Esophagus muscularis mucosa (tissue), 4 donors: ENCODE data around the gene SPATA2L. TPM values are rescaled to one million over a fixed set of nuclear protein-coding genes. Genes with fewer than 3 reads are reported as not detected.

ENCODE experiments used
- DNase-seq: peaks from one replicate; pipeline ENCODE4 v3.0.0-alpha.2; 2017; ENCODE audit errors: extremely low spot score
- H3K27ac ChIP-seq, 4 donors: fragments of 200-600 bp; sonication (generic); replicated peaks in 1 of 4; 1 replicate in 3 of 4; 2 replicates in 1 of 4; pipeline ENCODE4 v1.5.1; 2016 to 2019; ENCODE audit warnings: mild to moderate bottlenecking in 1 of 4
- H3K27me3 ChIP-seq, 4 donors: fragments of 200-600 bp; sonication (generic); one replicate each; pipeline versions ENCODE4 v1.5.1 to v1.6.0; 2016 to 2019
- H3K36me3 ChIP-seq, 4 donors: fragments of 200-600 bp; sonication (generic); one replicate each; pipeline ENCODE4 v1.5.1; 2016 to 2019
- H3K4me1 ChIP-seq, 4 donors: fragments of 200-600 bp; sonication (generic); one replicate each; pipeline ENCODE4 v1.5.1; 2016 to 2019
- H3K4me3 ChIP-seq, 4 donors: fragments of 200-600 bp; sonication (generic); 1 replicate in 2 of 4; 2 replicates in 2 of 4; pipeline ENCODE4 v1.5.1; 2016 to 2019; ENCODE audit warnings: mild to moderate bottlenecking in 4 of 4, moderate library complexity in 1 of 4
- H3K9me3 ChIP-seq, 4 donors: fragments of 200-600 bp; sonication (generic); 1 replicate in 3 of 4; 2 replicates in 1 of 4; pipeline ENCODE4 v1.5.1; 2016 to 2019
- EP300 ChIP-seq: sonication (generic); formaldehyde crosslinking; IDR thresholded peaks from one replicate; pipeline ENCODE4 v1.6.1; 2017; ENCODE audit warnings: antibody characterized with exemption
- POLR2A ChIP-seq: fragments of 450-650 bp; IDR thresholded peaks from one replicate; pipeline ENCODE4 v1.6.1; 2017; ENCODE audit warnings: antibody characterized with exemption, moderate library complexity, mild to moderate bottlenecking, low read depth
- POLR2AphosphoS5 ChIP-seq, 2 donors: sonication (generic); formaldehyde crosslinking; IDR thresholded peaks; one replicate each; pipeline ENCODE4 v1.6.1; 2017; ENCODE audit warnings: antibody characterized with exemption in 2 of 2
- WGBS: methylation state at CpG from one replicate; pipeline ENCODE4 v1.1.5; 2018; 5-methylcytosine and 5-hydroxymethylcytosine counted together
- intact Hi-C: fragments of 100-400 bp; cut with DNase I; formaldehyde crosslinking; loops from one replicate; pipeline ENCODE4 v1.15.1; 2023
- total RNA-seq, 4 donors: library from RNA; depleted of rRNA; stranded (reverse); fragments of >200 nt; gene quantifications; one replicate each; pipeline versions ENCODE4 v1.1.0 to v1.2.1, GENCODE V29; 2016
- TF ChIP-seq, protein P1 (sequence below), 3 experiments: fragments of 200-600 bp in 2 of 3; fragments of 450-650 bp in 1 of 3; sonication (generic) in 2 of 3; IDR thresholded peaks; one replicate each; pipeline ENCODE4 v1.5.1; 2017 to 2019; ENCODE audit warnings: antibody characterized with exemption in 3 of 3, mild to moderate bottlenecking in 2 of 3, moderate library complexity in 1 of 3

Gene SPATA2L
- total RNA-seq, 4 donors from 2014 or later, result 10.8 to 32.0 (median 21.9) TPM

DNA sequence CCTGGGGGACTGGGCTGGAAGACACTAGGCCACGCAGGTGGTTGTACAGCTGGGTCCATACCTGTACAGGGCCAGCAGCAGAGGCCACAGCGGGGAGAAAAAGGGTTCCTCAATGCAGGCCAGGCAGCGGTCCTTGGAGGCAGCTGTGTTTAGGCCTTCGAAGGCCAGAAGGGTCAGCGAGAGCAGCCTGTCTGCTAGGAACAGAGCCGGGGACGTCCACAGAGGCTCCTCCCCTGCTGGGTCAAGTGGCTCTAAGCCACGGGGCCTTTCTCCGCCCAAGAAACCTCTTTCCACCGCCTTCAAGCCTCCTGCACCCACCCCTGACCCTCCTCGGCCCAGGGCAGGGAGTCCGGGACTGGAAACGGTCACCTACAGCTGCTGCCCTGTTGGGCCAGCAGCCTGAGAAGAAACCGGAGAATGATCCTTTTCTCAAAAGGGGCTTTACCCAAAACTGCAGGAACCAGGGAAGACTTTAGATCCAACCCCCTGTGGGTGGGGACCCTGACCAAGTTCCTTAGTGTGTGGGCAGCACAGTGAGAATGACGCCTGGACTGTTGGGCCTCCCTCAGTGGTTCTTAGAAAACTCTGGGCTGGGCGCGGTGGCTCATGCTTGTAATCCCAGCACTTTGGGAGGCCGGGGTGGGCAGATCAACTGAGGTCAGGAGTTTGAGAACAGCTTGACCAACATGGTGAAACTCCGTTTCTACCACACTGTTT, 8.4 kb upstream of the SPATA2L start:
- Histone ChIP-seq H3K27me3 (peaks cover 0 to 18% (median 3%) of the 10 kb centered on the region in 4 donors), H3K4me1 (peaks cover 0 to 28% (median 22%) of the 10 kb centered on the region in 4 donors), H3K9me3 (no peaks in the 10 kb centered on the region), H3K27ac (no peak overlapping the region), H3K36me3 (peaks cover 0 to 7% (median 2%) of the 10 kb centered on the region in 4 donors), H3K4me3 (no peak overlapping the region)
- TF ChIP-seq, protein P1, sequence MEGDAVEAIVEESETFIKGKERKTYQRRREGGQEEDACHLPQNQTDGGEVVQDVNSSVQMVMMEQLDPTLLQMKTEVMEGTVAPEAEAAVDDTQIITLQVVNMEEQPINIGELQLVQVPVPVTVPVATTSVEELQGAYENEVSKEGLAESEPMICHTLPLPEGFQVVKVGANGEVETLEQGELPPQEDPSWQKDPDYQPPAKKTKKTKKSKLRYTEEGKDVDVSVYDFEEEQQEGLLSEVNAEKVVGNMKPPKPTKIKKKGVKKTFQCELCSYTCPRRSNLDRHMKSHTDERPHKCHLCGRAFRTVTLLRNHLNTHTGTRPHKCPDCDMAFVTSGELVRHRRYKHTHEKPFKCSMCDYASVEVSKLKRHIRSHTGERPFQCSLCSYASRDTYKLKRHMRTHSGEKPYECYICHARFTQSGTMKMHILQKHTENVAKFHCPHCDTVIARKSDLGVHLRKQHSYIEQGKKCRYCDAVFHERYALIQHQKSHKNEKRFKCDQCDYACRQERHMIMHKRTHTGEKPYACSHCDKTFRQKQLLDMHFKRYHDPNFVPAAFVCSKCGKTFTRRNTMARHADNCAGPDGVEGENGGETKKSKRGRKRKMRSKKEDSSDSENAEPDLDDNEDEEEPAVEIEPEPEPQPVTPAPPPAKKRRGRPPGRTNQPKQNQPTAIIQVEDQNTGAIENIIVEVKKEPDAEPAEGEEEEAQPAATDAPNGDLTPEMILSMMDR (IDR thresholded peaks at IDR 0.05), result no peak
- TF ChIP-seq EP300, result no peak
- no peak for TF ChIP-seq POLR2A
- no peak for TF ChIP-seq POLR2AphosphoS5 (IDR thresholded peaks at IDR 0.05)
- intact Hi-C loops, result loop anchor here (10.0 kb wide), 1 partner anchor 155 kb away; no protein-coding TSS in a partner anchor
- no peak for DNase-seq
- WGBS, result 83% methylated on average over 19 of the region's 19 CpGs

DNA sequence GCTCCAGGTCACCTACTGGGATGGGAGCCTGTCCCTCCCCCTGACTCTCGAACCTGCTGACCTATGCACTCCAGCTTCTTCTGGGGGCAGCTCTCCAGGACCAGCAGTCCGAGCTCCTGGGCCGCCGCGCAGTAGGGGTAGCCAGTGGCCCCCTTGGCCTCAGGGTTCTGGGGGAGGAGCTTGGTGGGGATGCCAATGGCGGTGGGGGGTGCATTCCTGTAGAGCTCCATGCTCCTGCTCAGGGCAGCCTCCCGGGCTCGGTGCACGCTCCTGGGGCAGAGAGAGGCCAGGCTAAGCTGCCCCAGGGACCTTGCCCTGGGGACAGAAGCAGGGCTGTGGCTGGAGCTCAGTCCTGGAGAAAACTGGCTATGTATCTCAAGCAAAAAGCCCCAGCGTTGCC, 7.7 kb upstream of the SPATA2L start:
- WGBS, result 80% methylated on average over 9 of the region's 10 CpGs
- Histone ChIP-seq H3K36me3 (peaks cover 0 to 7% (median 2%) of the 10 kb centered on the region in 4 donors), H3K27me3 (peaks cover 0 to 18% (median 3%) of the 10 kb centered on the region in 4 donors), H3K4me1 (peaks cover 0 to 28% (median 22%) of the 10 kb centered on the region in 4 donors), H3K4me3 (no peak overlapping the region), H3K9me3 (no peaks in the 10 kb centered on the region), H3K27ac (no peak overlapping the region)
- intact Hi-C loops, result loop anchor here (10.0 kb wide), 1 partner anchor 156 kb away; no protein-coding TSS in a partner anchor
- DNase-seq, result no peak
- TF ChIP-seq POLR2A (no peak), EP300 (no peak), POLR2AphosphoS5 (IDR thresholded peaks at IDR 0.05) (no peak)
- TF ChIP-seq, protein P1 (IDR thresholded peaks at IDR 0.05), result no peak

DNA sequence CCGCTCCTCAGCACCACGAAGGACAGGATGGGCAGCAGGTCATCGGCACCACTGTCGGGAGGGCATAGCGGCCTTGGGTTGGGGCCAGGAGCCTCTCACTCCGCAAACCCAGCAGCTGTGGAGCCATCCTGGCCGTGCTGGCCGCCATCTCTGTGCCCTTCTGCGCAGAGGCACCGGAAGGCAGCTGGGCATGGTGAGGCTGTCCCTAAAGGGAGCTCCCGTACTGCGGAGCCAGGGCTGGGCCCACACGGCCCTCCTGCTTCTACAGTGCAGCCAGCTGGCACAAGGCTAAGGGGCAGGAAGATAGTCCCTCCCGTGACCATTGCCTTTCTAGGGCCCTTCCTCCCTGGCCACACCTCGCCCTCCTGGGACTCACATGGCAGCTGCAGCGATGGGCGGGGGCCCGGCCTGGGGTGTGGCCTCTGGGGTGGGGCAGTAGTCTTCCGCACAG, 7.0 kb upstream of the SPATA2L start:
- peaks cover 0 to 28% (median 22%) of the 10 kb centered on the region in 4 donors for H3K4me1 ChIP-seq
- H3K27me3 ChIP-seq, result peaks cover 0 to 18% (median 3%) of the 10 kb centered on the region in 4 donors
- intact Hi-C loops, result loop anchor here (10.0 kb wide), 1 partner anchor 156 kb away; no protein-coding TSS in a partner anchor
- H3K4me3 ChIP-seq, result no peak overlapping the region
- H3K27ac ChIP-seq, result no peak overlapping the region
- 100% methylated on average over 2 of the region's 19 CpGs for WGBS
- H3K36me3 ChIP-seq, result peaks cover 0 to 7% (median 2%) of the 10 kb centered on the region in 4 donors
- TF ChIP-seq POLR2AphosphoS5 (IDR thresholded peaks at IDR 0.05) (no peak), POLR2A (no peak), EP300 (no peak)
- TF ChIP-seq, protein P1 (IDR thresholded peaks at IDR 0.05), result no peak
- no peak for DNase-seq
- H3K9me3 ChIP-seq, result no peaks in the 10 kb centered on the region

DNA sequence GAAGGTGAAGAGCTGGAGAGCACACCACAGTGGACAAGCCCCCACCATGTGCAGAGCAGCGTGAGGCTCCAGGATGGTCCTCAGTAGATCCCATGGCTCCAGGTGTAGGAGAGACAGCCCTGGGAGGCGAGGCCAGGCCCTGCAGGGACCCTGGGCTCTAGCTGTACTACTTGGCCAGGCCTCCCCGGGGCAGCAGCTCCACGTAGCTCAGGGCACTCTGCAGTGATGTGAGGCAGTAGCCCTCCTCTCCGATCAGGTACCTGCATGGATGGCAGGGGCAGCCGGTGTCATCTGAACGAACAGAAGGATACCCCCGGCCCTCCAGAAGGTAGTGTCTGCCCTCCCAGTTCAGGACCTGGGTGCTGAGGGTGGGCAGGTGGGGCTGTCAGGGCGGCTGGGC, 6.2 kb upstream of the SPATA2L start:
- peaks cover 0 to 13% (median 3%) of the 10 kb centered on the region in 4 donors for H3K27me3 ChIP-seq
- WGBS, result 83% methylated on average over 9 of the region's 9 CpGs
- TF ChIP-seq POLR2A (no peak), POLR2AphosphoS5 (IDR thresholded peaks at IDR 0.05) (no peak)
- TF ChIP-seq, protein P1 (IDR thresholded peaks at IDR 0.05), result no peak
- no peak for DNase-seq
- intact Hi-C loops, result loop anchor here (10.0 kb wide), 1 partner anchor 157 kb away; no protein-coding TSS in a partner anchor
- H3K4me3 ChIP-seq, result no peak overlapping the region
- H3K27ac ChIP-seq, result no peak overlapping the region
- H3K36me3 ChIP-seq, result peaks cover 0 to 7% (median 2%) of the 10 kb centered on the region in 4 donors
- no peaks in the 10 kb centered on the region for H3K9me3 ChIP-seq
- H3K4me1 ChIP-seq, result peaks cover 0 to 28% (median 22%) of the 10 kb centered on the region in 4 donors
